SH-SY5Y (cell line): ENCODE data around the gene C13orf42.

ENCODE experiments used
- GATA2 ChIP-seq: IDR thresholded peaks from 2 replicates; pipeline ENCODE4 v1.6.1; 2011; ENCODE audit warnings: mild to moderate bottlenecking, low read depth, low read length
- GATA3 ChIP-seq: IDR thresholded peaks from 2 replicates; pipeline ENCODE4 v1.6.1; 2011; ENCODE audit warnings: low read depth, mild to moderate bottlenecking, low read length, moderate library complexity

Gene C13orf42

DNA sequence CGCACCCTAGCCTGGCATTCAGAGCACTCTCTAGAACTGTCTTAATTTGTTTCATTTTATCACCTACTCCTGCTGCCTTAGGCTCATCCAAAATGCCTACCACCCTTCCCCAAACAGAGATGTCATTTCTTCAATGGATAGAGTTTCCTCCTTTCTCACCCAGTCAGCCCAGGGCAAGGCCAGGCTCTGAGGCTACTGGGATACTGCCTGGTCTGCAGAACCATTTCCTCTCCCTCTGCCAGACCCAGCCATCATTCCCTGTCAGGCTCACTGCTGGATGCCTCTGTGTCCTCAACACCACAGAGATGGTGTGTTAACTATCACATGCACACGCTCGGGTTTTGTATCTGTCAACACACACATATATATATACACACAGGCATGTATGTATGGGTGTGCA is 47.2 kb downstream of the C13orf42 start:
- TF ChIP-seq GATA2 = no peak
- TF ChIP-seq GATA3 = no peak

DNA sequence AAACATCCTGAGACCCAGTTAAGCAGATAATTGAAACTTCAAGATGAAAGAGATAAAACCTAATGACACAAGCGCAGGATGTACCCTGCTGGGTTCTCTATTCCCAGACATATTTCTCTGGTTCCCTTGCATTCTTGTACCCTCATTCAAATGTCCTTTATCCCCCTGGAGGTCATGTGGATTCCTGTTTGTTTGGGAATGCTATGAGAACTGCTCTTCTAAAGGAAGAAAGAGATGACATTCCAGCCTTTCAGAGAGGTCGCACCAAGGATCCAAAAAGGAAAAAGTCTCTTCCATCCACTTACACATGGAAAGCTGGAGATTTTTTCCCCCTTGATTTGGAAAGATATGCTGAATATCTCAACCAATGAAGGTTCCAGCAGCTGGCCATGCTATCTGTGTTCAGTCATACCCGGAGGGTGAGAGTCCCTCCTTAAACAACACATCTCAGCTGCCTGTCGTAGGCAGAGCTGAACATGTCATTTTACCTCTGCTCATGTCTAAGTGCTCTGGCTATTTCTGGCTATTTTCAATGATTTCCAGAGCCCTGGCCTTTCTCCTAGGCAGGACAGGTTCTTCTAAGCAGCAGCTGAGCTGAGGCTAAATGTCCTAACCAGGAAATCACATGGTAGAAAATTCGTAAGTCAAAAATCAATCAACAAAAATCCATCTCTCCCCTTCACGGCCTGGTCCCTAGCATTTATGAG is 52.5 kb downstream of the C13orf42 start:
- peak; percentile 78 for TF ChIP-seq GATA3
- TF ChIP-seq GATA2 = peak; percentile 90

DNA sequence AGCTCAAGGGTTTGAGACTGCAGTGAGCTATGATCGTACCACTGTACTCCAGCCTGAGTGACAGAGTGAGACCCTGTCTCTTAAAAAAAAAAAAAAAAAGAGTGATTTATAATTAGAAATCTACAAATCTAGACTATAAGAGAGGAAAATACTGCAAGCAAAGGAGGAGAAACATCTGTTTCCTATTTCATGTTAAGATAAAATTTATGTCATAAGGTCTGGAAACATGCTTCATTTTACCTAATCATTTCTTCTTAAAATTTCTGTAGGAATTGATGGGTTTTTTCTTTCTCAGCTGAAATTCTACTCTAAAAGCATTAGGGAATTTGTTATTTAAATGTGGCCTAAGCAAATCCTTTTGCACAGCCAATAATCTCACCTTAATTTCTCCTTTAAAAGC is 53.2 kb downstream of the C13orf42 start:
- TF ChIP-seq GATA3 (no peak), GATA2 (no peak)

DNA sequence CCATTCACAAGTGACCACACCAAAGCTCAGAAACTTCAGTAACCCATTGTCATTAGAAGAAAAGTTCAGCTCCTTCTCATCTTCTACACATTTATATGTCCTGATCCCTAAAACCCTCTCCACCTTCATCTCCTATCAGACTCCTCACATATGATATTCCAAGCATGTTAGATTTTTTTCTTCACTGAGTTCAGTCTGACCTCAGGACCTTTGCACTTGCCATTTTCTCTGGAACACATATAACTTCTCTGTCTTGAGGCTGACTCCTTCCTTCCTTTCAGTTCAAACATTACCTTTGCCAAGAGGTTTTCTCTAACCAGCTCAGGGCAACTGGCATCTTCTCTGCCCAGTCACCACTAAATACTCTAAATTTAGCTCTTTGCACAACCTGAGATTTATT is 54.1 kb downstream of the C13orf42 start:
- TF ChIP-seq GATA3 (no peak), GATA2 (no peak)

DNA sequence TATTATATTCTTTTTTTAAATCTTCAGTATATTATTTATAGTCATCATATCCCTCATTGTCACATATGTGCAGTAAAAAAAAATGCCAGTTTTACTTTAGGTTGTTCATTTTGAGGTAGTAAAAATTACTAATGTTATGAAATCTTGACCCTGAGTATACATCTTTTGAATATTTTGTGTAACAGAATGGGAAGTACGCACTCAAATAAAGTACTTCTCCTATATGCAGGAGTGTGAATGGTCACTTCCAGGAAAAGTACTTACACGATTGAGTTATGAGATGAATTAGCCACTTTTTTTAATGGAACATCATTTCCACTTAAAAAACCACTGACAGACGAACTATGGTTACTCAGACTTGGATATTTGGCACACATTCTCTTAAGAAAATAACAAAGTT is 58.5 kb downstream of the C13orf42 start:
- TF ChIP-seq GATA3 (no peak), GATA2 (no peak)

DNA sequence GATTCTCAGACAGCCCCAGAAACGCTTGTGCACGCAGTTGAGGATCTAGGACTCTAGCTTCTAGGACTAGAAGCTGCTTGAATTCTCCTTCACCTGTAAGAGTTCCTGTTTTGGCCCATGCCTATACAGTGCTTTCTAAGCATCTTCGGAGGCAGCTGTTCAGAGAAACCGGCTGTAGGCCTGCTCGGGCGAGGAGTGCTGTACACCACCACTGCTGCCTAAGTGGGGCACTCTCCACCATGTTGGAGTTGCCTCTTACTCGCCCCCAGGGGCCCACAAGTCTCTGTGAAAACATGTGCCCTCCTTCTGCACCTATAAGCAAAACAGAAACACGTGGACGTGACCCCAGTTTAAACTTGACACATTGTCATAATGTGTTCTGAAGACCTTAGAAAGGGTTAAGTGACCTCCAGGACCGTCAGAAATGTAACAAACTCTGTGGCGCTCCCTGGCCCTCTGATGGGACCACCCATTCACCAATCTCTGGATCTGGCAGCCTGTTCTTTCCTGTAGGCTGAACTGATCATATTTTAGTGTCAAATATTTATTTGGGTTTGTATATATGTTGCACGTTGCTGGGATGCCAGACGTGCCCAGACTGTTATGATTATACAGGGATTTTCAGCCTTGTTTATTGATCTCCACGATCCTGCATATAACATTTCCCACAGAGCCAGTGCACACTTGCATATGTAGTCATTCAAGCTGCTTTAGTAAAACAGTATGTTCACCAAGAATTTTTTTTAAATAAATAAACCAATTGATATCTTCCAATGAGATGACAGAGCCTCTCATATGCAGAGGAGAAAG is 60.8 kb downstream of the C13orf42 start:
- TF ChIP-seq GATA3 (no peak), GATA2 (no peak)

DNA sequence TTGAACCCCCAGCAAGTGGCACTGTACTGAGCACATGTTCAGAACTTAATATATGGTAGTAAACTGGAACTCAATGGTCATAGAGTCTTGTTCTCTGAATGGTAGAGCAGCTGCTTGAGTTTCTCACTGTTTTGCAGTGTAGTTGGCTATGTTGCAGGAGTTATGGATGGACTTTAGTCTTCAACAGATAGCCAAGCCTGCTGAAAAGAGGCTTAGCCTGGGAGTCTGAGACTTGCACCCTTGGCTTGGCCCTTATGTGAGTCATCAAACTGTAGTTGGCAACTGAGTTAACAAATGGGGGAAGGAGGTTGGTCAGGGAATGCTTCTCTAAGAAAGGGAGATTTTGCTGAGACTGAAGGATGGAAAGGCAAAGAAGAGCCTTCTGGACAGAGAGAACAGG is 62.5 kb downstream of the C13orf42 start:
- TF ChIP-seq GATA2 (no peak), GATA3 (no peak)

DNA sequence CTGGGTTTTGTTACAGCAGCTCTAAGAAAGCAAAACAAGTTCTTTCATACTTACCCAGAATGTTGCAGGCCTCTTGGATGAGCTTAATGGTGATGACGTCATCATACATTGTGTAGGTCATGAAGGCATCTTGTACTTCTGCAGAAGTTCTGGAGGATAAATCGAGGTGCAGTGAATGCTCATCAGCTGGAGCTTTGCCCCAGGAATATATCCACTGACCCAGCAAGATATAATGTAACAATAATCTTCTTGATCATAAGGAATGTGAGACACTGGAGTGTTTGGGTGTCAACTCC is 63.0 kb downstream of the C13orf42 start:
- TF ChIP-seq GATA3 (no peak), GATA2 (no peak)

DNA sequence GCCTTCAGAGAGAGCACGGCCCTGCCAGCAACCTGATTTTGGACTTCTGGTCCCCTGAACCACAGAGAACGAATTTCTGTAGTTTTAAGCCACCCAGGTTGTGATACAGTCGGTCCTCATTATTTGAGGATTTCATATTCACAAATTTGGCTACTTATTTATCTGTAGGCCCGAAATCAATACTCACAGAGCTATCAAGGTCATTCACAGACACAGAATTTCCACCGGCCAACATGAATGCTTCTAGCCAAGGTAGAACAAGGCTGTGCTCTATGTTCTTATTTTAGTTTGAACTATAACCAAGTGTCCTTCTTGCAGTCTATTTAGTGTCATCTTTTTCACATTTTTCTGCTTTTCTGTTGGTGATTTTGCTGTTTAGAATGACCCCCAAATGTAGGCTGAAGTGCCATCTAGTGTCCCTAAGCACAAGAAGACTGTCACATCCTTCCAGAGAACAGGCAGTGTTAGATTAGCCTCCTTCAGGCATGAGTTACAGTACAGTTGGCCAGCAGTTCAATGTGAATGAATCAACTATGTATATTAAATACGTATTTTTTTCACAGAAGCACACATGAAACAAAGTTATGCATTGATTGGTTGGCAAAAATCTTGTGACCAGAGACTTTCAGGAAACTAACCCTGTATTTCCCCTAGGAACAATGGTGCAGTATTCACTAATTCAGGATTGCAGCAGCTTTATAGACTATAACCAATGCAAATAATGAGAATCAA is 63.5 kb downstream of the C13orf42 start:
- TF ChIP-seq GATA2 (no peak), GATA3 (no peak)

DNA sequence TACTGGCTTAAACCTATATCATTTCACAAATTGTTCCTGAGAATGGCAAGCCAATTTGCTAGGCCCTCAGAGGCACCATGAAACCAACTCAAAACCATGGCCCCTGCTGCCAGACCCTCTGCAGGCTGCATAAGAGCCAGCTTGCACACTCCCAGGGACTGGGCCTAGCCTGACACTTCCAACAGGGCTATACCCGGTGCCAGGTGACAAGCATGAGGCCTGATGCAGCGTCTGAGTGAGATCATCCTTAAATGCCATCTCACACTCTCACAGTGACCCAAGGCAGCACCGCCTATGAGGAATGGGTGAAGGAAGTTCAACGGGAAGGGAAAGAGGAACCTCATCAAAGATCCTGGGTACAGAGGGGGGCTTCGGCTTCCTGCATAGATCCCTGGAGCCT is 65.6 kb downstream of the C13orf42 start:
- TF ChIP-seq GATA3 (no peak), GATA2 (no peak)

DNA sequence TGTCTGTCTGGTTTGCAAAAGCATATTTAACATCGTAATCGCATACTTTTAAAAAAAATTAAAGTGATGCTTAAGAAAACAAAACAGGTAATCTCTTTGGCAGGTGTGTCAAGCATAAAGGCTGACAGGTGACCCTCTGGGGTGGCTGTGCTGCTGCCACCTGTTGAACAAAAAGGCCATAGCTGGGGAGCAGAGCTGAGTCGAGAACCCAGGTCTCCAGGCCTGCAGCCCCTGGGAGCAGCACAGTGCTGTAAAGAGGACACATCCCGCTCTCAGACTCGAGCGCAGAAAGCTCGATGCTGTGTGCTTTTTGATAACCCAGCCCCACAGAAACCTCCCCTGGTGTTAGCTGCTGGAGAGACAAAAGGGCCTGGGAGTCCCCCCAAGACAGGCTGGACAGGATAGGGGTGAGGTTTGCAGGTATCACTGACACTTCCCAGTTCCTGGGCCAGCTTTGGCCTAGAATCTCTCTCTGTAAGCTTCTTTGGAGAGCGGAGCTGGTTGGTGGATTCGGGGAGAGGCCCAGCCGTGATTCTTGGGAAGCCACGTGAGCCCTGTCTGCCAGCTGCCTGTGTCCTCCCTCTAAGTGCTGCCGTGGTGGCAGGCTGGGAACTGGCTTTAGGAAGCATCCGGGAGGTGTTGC is 66.9 kb downstream of the C13orf42 start:
- TF ChIP-seq GATA3 = no peak

DNA sequence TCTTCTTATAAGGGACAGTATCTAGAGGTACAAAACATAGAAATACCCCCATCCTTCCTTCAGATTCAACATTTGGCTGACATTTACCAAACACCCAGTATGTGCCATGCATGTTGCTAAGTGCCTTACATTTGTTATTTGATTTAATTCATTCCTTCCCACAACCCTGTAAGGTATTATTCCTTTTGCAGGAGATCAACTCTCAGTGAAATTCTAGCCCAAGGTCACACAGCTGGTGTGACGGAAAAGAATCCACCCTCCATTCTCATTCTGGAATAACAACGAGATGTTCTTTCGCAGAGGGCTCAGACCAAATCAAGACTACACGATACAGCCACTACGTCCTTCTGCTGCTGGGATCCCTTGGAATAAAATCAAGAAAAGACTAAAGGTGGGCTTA is 67.8 kb downstream of the C13orf42 start:
- TF ChIP-seq GATA2 = no peak
- no peak for TF ChIP-seq GATA3

DNA sequence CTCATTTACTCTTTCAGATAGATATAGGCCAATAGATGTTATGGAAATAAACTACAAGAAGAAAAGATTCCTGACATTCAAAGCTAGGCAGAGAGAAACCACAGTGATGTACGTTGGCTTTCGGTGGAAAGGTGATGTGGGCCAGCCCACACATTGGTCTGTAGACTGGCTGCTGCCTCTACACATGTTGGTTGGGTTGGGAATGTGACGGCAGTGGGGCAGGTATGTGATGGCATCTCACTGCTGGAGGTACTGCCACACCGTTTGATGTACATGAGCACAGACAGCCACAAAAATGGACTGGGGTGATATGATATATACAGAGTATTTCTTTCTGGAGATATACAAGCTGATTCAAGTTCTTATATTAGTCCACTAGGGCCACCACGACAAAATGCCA is 69.4 kb downstream of the C13orf42 start:
- TF ChIP-seq GATA3 (no peak), GATA2 (no peak)

DNA sequence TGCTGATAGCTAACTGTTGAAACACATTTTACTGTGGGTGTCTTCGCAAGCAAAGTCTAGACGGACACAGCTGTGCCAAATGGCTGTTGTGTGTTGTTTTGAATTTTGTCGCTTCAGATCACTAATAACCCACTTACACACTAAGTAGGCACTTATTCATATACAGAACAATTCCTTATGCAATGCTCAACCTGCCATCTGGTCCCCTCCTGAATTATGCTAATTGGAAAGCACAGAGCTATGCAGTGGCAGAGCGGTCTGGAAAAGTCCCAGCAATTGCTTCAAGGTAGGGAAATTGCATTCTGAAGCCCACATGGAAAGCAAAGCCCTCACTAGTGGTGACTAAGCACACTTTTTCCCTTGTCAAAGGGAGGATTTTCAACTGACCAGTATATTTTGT is 69.9 kb downstream of the C13orf42 start:
- TF ChIP-seq GATA3 (no peak), GATA2 (no peak)

DNA sequence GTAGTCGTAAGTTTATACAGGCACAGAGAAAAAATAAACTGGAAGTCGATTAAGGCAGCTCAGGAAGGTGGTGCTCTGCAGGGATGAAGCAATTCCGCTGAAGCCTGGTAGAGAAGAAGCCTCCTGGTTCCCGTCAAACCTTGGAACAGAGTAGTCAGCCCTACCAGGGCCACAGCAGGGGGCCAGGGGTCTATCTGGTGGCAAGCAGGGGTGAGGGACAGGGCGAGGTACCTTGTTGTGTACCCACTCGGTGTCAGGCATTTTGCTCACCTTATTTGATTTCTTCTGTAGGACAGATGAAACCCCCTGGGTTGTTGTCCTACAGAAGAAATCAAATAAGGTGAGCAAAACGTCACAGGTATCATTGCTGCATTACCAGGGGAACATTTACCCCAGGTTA is 70.6 kb downstream of the C13orf42 start:
- no peak for TF ChIP-seq GATA3
- no peak for TF ChIP-seq GATA2
